HFFc6 (cell line): ENCODE data around the gene RNPS1. TPM values are rescaled to one million over a fixed set of nuclear protein-coding genes. Genes with fewer than 3 reads are reported as not detected.

Experiments
- DNase-seq: peaks from one replicate; pipeline ENCODE4 v3.0.0-alpha.2; 2018
- H3K27ac Mint-ChIP-seq: 2 replicates; pipeline ENCODE4 v1.8.0; 2020; ENCODE audit warnings: mild to moderate bottlenecking, mixed read lengths
- H3K27me3 Mint-ChIP-seq: 2 replicates; pipeline ENCODE4 v1.8.0; 2021; ENCODE audit warnings: mild to moderate bottlenecking, moderate library complexity, mixed read lengths; ENCODE audit not compliant: insufficient read depth
- H3K36me3 Mint-ChIP-seq: 2 replicates; pipeline ENCODE4 v1.8.0; 2021; ENCODE audit warnings: low read depth, mixed read lengths
- H3K4me1 Mint-ChIP-seq: 2 replicates; pipeline ENCODE4 v1.8.0; 2020; ENCODE audit warnings: low read depth, mixed read lengths
- H3K4me3 Mint-ChIP-seq: 2 replicates; pipeline ENCODE4 v1.8.0; 2020; ENCODE audit warnings: mild to moderate bottlenecking, moderate library complexity, mixed read lengths
- H3K9me3 Mint-ChIP-seq: 2 replicates; pipeline ENCODE4 v1.8.0; 2020; ENCODE audit warnings: mild to moderate bottlenecking, mixed read lengths
- CTCF ChIP-seq: fragments of 200-600 bp; sonication (generic); IDR thresholded peaks from 2 replicates; pipeline ENCODE4 v1.5.0; 2021; ENCODE audit warnings: antibody characterized with exemption, mild to moderate bottlenecking
- total RNA-seq, 6 experiments: library from RNA; stranded (reverse); fragmentation: NEBNext Ultra II Directional; extraction: Animal tissue kit (Norgen Biotek cat#: 25700); gene quantifications; 2 replicates in 1 of 6; 3 replicates in 5 of 6; pipeline ENCODE4 v1.2.3, GENCODE V29; 2021

Gene RNPS1
- total RNA-seq, 6 experiments from 2014 or later = 127 to 163 (median 140) TPM

DNA sequence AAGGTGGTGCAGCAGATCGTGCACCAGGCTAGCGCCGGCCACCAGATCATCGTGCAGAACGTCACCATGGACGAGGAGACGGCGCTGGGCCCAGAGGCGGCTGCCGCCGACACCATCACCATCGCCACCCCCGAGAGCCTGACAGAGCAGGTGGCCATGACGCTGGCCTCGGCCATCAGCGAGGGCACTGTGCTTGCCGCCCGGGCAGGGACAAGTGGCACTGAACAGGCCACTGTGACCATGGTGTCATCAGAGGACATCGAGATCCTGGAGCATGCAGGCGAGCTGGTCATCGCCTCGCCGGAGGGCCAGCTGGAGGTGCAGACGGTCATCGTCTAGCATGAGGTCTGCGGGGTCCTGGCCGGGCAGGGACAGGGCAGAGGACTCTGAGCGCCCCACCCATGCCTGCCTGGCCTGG is 32.7 kb downstream of the RNPS1 start:
- H3K27ac Mint-ChIP-seq = no peak overlapping the region
- no peaks in the 10 kb centered on the region for H3K4me1 Mint-ChIP-seq
- no peaks in the 10 kb centered on the region; the same call in none of the 2 replicates for H3K27me3 Mint-ChIP-seq
- H3K36me3 Mint-ChIP-seq = peaks cover 4% of the 10 kb centered on the region; the same call in 1 of the 2 replicates
- DNase-seq = no peak
- no peaks in the 10 kb centered on the region for H3K9me3 Mint-ChIP-seq
- no peak for TF ChIP-seq CTCF
- H3K4me3 Mint-ChIP-seq = no peak overlapping the region

- Mint-ChIP-seq H3K4me1 (no peaks in the 10 kb centered on the region), H3K27me3 (no peaks in the 10 kb centered on the region; the same call in none of the 2 replicates), H3K27ac (no peak overlapping the region), H3K4me3 (no peak overlapping the region), H3K36me3 (peaks cover 4% of the 10 kb centered on the region; the same call in 1 of the 2 replicates), H3K9me3 (no peaks in the 10 kb centered on the region)
- DNase-seq = no peak
- TF ChIP-seq CTCF = no peak
Measured at GRCh38 chr16:2234813-2235170, 33.1 kb downstream of the RNPS1 start.

GRCh38 chr16:2233872-2234812 is 33.8 kb downstream of the RNPS1 start:
- Mint-ChIP-seq H3K9me3 (no peaks in the 10 kb centered on the region), H3K27ac (no peak overlapping the region), H3K4me1 (no peaks in the 10 kb centered on the region), H3K4me3 (no peak overlapping the region), H3K36me3 (peaks cover 4% of the 10 kb centered on the region; the same call in 1 of the 2 replicates), H3K27me3 (no peaks in the 10 kb centered on the region; the same call in none of the 2 replicates)
- DNase-seq = no peak
- peak; percentile 34 for TF ChIP-seq CTCF

DNA sequence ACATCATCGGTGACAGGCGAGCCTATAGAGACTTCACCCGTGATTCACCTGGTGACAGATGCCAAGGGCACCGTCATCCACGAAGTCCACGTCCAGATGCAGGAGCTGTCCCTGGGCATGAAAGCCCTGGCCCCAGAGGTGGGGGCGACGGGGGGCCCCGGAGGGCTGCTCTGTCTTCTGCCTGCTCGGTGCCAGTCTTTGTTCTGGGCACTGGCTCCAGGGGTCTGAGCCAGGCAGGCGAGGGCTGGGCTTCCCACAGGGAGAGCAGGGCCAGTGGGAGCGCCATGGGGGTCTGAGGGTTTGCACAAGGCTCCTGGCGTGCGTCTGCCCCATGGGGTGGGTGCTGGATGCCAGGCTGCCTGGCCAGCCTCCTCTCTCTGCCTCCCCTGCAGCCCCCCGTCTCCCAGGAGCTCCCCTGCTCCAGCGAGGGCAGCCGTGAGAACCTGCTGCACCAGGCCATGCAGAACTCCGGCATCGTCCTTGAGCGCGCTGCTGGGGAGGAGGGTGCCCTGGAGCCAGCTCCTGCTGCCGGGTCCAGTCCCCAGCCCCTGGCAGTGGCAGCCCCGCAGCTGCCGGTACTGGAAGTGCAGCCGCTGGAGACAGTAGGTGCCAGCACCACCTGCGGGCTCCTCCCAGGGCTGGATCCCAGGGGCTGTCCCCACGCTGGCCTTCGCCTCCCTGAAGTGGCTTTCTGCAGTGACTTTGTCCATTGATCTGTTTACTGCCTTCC is 34.7 kb downstream of the RNPS1 start:
- Mint-ChIP-seq H3K27ac (no peak overlapping the region), H3K9me3 (no peaks in the 10 kb centered on the region), H3K4me1 (no peaks in the 10 kb centered on the region), H3K27me3 (no peaks in the 10 kb centered on the region; the same call in none of the 2 replicates), H3K4me3 (no peak overlapping the region), H3K36me3 (peaks cover 4% of the 10 kb centered on the region; the same call in 1 of the 2 replicates)
- no peak for TF ChIP-seq CTCF
- DNase-seq = no peak

DNA sequence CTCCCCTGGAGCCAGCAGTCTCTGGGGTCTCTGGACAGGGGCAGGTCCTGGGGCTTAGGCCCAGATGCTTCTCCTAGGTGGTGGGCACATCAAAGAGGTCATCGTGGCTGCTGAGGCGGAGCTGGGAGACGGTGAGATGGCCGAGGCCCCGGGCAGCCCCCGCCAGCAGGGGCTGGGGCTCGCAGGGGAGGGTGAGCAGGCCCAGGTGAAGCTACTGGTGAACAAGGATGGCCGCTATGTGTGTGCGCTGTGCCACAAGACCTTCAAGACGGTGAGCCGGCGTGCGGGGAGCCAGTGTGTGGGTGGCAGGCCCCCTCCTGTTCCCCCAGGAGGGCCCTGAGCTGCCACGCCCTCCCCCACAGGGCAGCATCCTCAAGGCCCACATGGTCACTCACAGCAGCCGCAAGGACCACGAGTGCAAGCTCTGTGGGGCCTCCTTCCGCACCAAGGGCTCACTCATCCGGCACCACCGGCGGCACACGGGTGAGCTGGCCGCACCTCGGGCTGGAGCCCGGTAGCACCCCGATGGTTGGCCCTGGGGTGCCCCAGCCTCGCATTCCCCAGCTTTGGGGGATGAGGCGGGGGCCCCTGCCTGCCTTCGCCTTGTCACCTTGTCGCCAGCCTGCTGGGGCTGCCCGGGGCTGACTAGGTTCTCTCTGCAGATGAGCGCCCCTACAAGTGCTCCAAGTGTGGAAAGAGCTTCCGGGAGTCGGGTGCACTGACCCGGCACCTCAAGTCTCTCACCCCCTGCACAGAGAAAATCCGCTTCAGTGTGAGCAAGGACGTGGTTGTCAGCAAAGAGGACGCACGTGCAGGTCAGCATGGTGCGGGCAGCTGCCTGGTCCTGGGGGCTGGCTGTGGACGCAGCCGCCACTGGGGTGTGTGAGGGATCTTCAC is 35.6 kb downstream of the RNPS1 start:
- Mint-ChIP-seq H3K4me3 (no peak overlapping the region), H3K27ac (no peak overlapping the region), H3K36me3 (peaks cover 4% of the 10 kb centered on the region; the same call in 1 of the 2 replicates), H3K9me3 (no peaks in the 10 kb centered on the region), H3K27me3 (no peaks in the 10 kb centered on the region; the same call in none of the 2 replicates), H3K4me1 (no peaks in the 10 kb centered on the region)
- no peak for DNase-seq
- no peak for TF ChIP-seq CTCF
